GM12878 (cell line): ENCODE data around the gene KCNAB2. TPM values are rescaled to one million over a fixed set of nuclear protein-coding genes. Genes with fewer than 3 reads are reported as not detected.
"Not testable (repeated sequence)": the region's sequence is repeated elsewhere in the genome, so short reads cannot be mapped to it uniquely, and the experiment has no call there.

Experiments
- ATAC-seq: fragments of 200-7000 bp; cut with Tn5 transposase; 3 replicates; pipeline ENCODE4 v1.9.1; 2020; ENCODE audit warnings: mild to moderate bottlenecking, moderate library complexity
- BruUV-seq: library from RNA; stranded (reverse); fragments of 400-500 nt; replicated peaks from 2 replicates; lab custom pipeline; 2021; lab: Mats Ljungman, UMichigan
- CTCF ChIA-PET: fragments of 300-600 bp; sonication (Branson Sonifier 250); formaldehyde crosslinking; extraction: SDS; loops from one replicate; lab custom pipeline; 2021; ENCODE audit warnings: inconsistent platforms; lab: Yijun Ruan, JAX
- POLR2A ChIA-PET: fragments of 350-600 bp; formaldehyde crosslinking; extraction: SDS; loops from one replicate; lab custom pipeline; 2021; ENCODE audit warnings: inconsistent platforms; lab: Charles Lee
- RAD21 ChIA-PET: fragments of 300-600 bp; sonication (Branson Sonifier 250); formaldehyde crosslinking; loops from one replicate; lab custom pipeline; 2023; ENCODE audit warnings: antibody characterized with exemption; ENCODE audit not compliant: unreplicated experiment; lab: Charles Lee
- SMC1A ChIA-PET: fragments of 300-600 bp; sonication (Branson Sonifier 250); formaldehyde crosslinking; loops from one replicate; lab custom pipeline; 2023; ENCODE audit not compliant: unreplicated experiment, uncharacterized antibody; lab: Charles Lee
- DNase-seq: peaks from one replicate; pipeline ENCODE4 v3.0.0-alpha.2; 2011; ENCODE audit warnings: low read depth, low spot score
- FAIRE-seq: peaks from 3 replicates; lab custom pipeline; 2011; peaks lifted over from hg19 to GRCh38; lab: Jason Lieb, UNC
- H2AFZ ChIP-seq: 2 replicates; pipeline ENCODE4 v1.6.0; 2011; ENCODE audit warnings: low read depth, low read length, control low read depth; ENCODE audit not compliant: control insufficient read depth
- H3K27ac ChIP-seq: 2 replicates; pipeline ENCODE4 v1.5.1; 2011; ENCODE audit warnings: control low read depth; ENCODE audit not compliant: control insufficient read depth, insufficient read depth
- H3K27me3 ChIP-seq, 2 experiments: replicated peaks in 1 of 2; 2 replicates each; pipeline versions ENCODE4 v1.6.0 to v1.6.1; 2011; ENCODE audit warnings: low read length in 1 of 2; ENCODE audit not compliant: control insufficient read depth in 2 of 2, insufficient read depth in 2 of 2
- H3K36me3 ChIP-seq, 2 experiments: 2 replicates each; pipeline ENCODE4 v1.5.1; 2011; ENCODE audit warnings: low read length in 1 of 2; ENCODE audit not compliant: control insufficient read depth in 2 of 2, insufficient read depth in 2 of 2
- H3K4me1 ChIP-seq: 2 replicates; pipeline ENCODE4 v1.6.1; 2011; ENCODE audit warnings: mild to moderate bottlenecking, low read length, moderate library complexity, mixed read lengths; ENCODE audit not compliant: control insufficient read depth, insufficient read depth
- H3K4me2 ChIP-seq: 2 replicates; pipeline ENCODE4 v1.6.0; 2011; ENCODE audit warnings: control low read depth; ENCODE audit not compliant: control insufficient read depth, insufficient read depth
- H3K4me3 ChIP-seq: fragments of 200-600 bp; sonication (generic); 2 replicates; pipeline ENCODE4 v1.5.1; 2016
- H3K79me2 ChIP-seq: 2 replicates; pipeline ENCODE4 v1.6.0; 2011; ENCODE audit warnings: low read length; ENCODE audit not compliant: control insufficient read depth, insufficient read depth
- H3K9ac ChIP-seq: 2 replicates; pipeline ENCODE4 v1.8.0; 2011; ENCODE audit warnings: low read length, control low read depth, mixed read lengths; ENCODE audit not compliant: control insufficient read depth, insufficient read depth
- H3K9me3 ChIP-seq: replicated peaks from 3 replicates; pipeline ENCODE4 v1.5.1; 2011; ENCODE audit warnings: mild to moderate bottlenecking, low read length; ENCODE audit not compliant: control insufficient read depth, insufficient read depth
- H4K20me1 ChIP-seq: 2 replicates; pipeline ENCODE4 v1.6.0; 2011; ENCODE audit not compliant: control insufficient read depth, insufficient read depth
- BCL3 ChIP-seq: IDR thresholded peaks from 2 replicates; pipeline ENCODE4 v1.6.1; 2011; ENCODE audit warnings: borderline replicate concordance, low read depth, mild to moderate bottlenecking, moderate library complexity, low read length; ENCODE audit not compliant: insufficient read depth, poor library complexity, severe bottlenecking
- CEBPZ ChIP-seq: fragments of 150-350 bp; IDR thresholded peaks from 2 replicates; pipeline ENCODE4 v1.6.1; 2016; ENCODE audit warnings: low read depth, low read length
- ESRRA ChIP-seq: IDR thresholded peaks from 2 replicates; pipeline ENCODE4 v1.6.1; 2012; ENCODE audit warnings: mild to moderate bottlenecking, low read length, improper control_type of control experiment
- GATAD2B ChIP-seq: fragments of 450-650 bp; conservative IDR thresholded peaks from 2 replicates; pipeline ENCODE4 v1.6.1; 2017; ENCODE audit warnings: low read depth, mild to moderate bottlenecking, moderate library complexity
- NFYB ChIP-seq: IDR thresholded peaks from 2 replicates; pipeline ENCODE4 v1.6.1; 2011; ENCODE audit warnings: low read depth, mild to moderate bottlenecking, low read length, improper control_type of control experiment, moderate library complexity; ENCODE audit not compliant: insufficient read depth
- RBBP5 ChIP-seq: fragments of 200-600 bp; sonication (generic); conservative IDR thresholded peaks from 2 replicates; pipeline ENCODE4 v1.6.1; 2016
- REST ChIP-seq: IDR thresholded peaks from 2 replicates; pipeline ENCODE4 v1.6.1; 2012; ENCODE audit warnings: mild to moderate bottlenecking, low read depth, low read length
- SMAD5 ChIP-seq: IDR thresholded peaks from 2 replicates; pipeline ENCODE4 v1.6.1; 2016; ENCODE audit warnings: antibody characterized with exemption, low read depth
- TARDBP ChIP-seq: IDR thresholded peaks from 2 replicates; pipeline ENCODE4 v1.6.1; 2016; ENCODE audit warnings: borderline replicate concordance
- WGBS: methylation state at CpG from one replicate; pipeline ENCODE4 v1.1.6; 2016; ENCODE audit warnings: low lambda C conversion rate; ENCODE audit not compliant: insufficient replicate concordance, insufficient coverage; ENCODE audit errors: missing lambda C conversion rate; 5-methylcytosine and 5-hydroxymethylcytosine counted together
- in situ Hi-C: fragments of 300-500 bp; cut with MboI; formaldehyde crosslinking; loops from 9 replicates; pipeline ENCODE4 v1.14.3; 2018; ENCODE audit warnings: mixed read lengths
- intact Hi-C: fragments of 100-400 bp; cut with micrococcal nuclease; formaldehyde crosslinking; loops from one replicate; pipeline ENCODE4 v1.14.2; 2022; ENCODE audit not compliant: unreplicated experiment
- polyA plus RNA-seq, 11 experiments: library from polyadenylated mRNA; depleted of rRNA in 4 of 11; unstranded in 6 of 11; stranded (reverse) in 5 of 11; fragments of >200 nt; fragmentation: Nextera tagmentation in 4 of 11; fragmentation: Illumina TruSeq in 1 of 11; extraction: Ambion mirVana in 4 of 11; extraction: Trizol in 1 of 11; gene quantifications; 1 replicate in 1 of 11; 2 replicates in 10 of 11; pipeline versions ENCODE4 v1.2.1 to v1.2.3, GENCODE V29; 2011 to 2016; ENCODE audit warnings: inconsistent platforms in 2 of 11, missing spikeins in 2 of 11, low read depth in 1 of 11
- total RNA-seq, 4 experiments: library from RNA; depleted of rRNA in 3 of 4; stranded (reverse); fragments of >200 nt in 3 of 4; fragmentation: Illumina TruSeq in 1 of 4; extraction: Trizol in 1 of 4; gene quantifications; 2 replicates each; pipeline versions ENCODE4 v1.2.1 to v1.2.3, GENCODE V29; 2013 to 2021

Gene KCNAB2
- total and polyA plus RNA-seq, 10 of the 15 experiments (the other 5 are each of a cell fraction or from before 2014, with no cell fraction given): 2.9 to 123 (median 62.4) TPM

GRCh38 chr1:6016191-6016865, 29.4 kb upstream of the KCNAB2 start (continued):
- TF ChIP-seq BCL3 (no peak), GATAD2B (no peak), RBBP5 (no peak), SMAD5 (no peak), TARDBP (no peak), CEBPZ (no peak), REST (no peak), NFYB (no peak), ESRRA (no peak)

GRCh38 chr1:6017654-6018053, 28.0 kb upstream of the KCNAB2 start:
- SMC1A ChIA-PET, BruUV-seq, in situ Hi-C loops, H3K27ac ChIP-seq, H2AFZ ChIP-seq, DNase-seq, H3K79me2 ChIP-seq, ATAC-seq, H3K4me2 ChIP-seq, H3K9ac ChIP-seq, intact Hi-C loops, POLR2A ChIA-PET, CTCF ChIA-PET, H3K27me3 ChIP-seq, H3K4me3 ChIP-seq, H3K36me3 ChIP-seq, H3K4me1 ChIP-seq, FAIRE-seq, H4K20me1 ChIP-seq, RAD21 ChIA-PET, H3K9me3 ChIP-seq: not testable (repeated sequence)
- WGBS: 89% methylated on average over 7 of the region's 7 CpGs
